Heart left ventricle (tissue), 16 donors: ENCODE data around the gene EDC4. TPM values are rescaled to one million over a fixed set of nuclear protein-coding genes. Genes with fewer than 3 reads are reported as not detected.
A peak's percentile ranks its signal among the peaks of the same experiment; 100 is the strongest.

ENCODE experiments used
- ATAC-seq, 4 donors: fragments of 200-7000 bp; cut with Tn5 transposase; one replicate each; pipeline ENCODE4 v1.9.1; 2020 to 2022; ENCODE audit warnings: moderate library complexity in 4 of 4, mild to moderate bottlenecking in 3 of 4, moderate number of reproducible peaks in 1 of 4
- DNase-seq, 5 donors: peaks; one replicate each; pipeline ENCODE4 v3.0.0-alpha.2; 2020
- H3K27ac ChIP-seq, 12 donors: fragments of 200-600 bp; sonication (generic) in 4 of 12; one replicate each; pipeline versions ENCODE4 v1.5.0 to v1.8.0; 2016 to 2022; ENCODE audit warnings: mild to moderate bottlenecking in 2 of 12
- H3K27me3 ChIP-seq, 9 donors: fragments of 200-600 bp; sonication (generic) in 2 of 9; one replicate each; pipeline versions ENCODE4 v1.5.1 to v1.8.0; 2016 to 2022; ENCODE audit warnings: mild to moderate bottlenecking in 3 of 9
- H3K36me3 ChIP-seq, 9 donors: fragments of 200-600 bp; sonication (generic) in 2 of 9; one replicate each; pipeline versions ENCODE4 v1.5.0 to v1.8.0; 2018 to 2022; ENCODE audit warnings: mild to moderate bottlenecking in 2 of 9
- H3K4me1 ChIP-seq, 12 donors: fragments of 200-600 bp; sonication (generic) in 4 of 12; one replicate each; pipeline versions ENCODE4 v1.5.0 to v1.8.0; 2016 to 2022; ENCODE audit warnings: mild to moderate bottlenecking in 3 of 12
- H3K4me3 ChIP-seq, 12 donors: fragments of 200-600 bp; sonication (generic) in 4 of 12; one replicate each; pipeline versions ENCODE4 v1.5.0 to v1.8.0; 2017 to 2022; ENCODE audit warnings: mild to moderate bottlenecking in 9 of 12, moderate library complexity in 4 of 12
- H3K9me3 ChIP-seq, 12 donors: fragments of 200-600 bp; sonication (generic) in 4 of 12; one replicate each; pipeline versions ENCODE4 v1.5.0 to v1.8.0; 2016 to 2022; ENCODE audit warnings: mild to moderate bottlenecking in 1 of 12
- CTCF ChIP-seq, 12 donors: fragments of 200-600 bp; sonication (generic) in 4 of 12; IDR thresholded peaks; one replicate each; pipeline versions ENCODE4 v1.5.0 to v1.8.0; 2018 to 2022; ENCODE audit warnings: antibody characterized with exemption in 12 of 12, mild to moderate bottlenecking in 5 of 12
- POLR2A ChIP-seq, 2 donors: fragments of 450-650 bp; IDR thresholded peaks; one replicate each; pipeline ENCODE4 v1.6.1; 2017; ENCODE audit warnings: antibody characterized with exemption in 2 of 2, mild to moderate bottlenecking in 2 of 2, moderate library complexity in 2 of 2
- WGBS, 4 donors: extraction: QIAGEN DNeasy Blood & Tissue Kit in 2 of 4; methylation state at CpG; one replicate each; pipeline versions ENCODE4 v1.1.5 to v1.1.7; 2013 to 2018; 5-methylcytosine and 5-hydroxymethylcytosine counted together
- intact Hi-C, 10 donors: fragments of 100-400 bp; cut with DNase I; formaldehyde crosslinking; loops; one replicate each; pipeline versions ENCODE4 v1.11.1 to v1.14.2; 2022
- polyA plus RNA-seq, 2 donors: library from polyadenylated mRNA; stranded (reverse); fragments of 200-250 nt; gene quantifications; one replicate each; pipeline ENCODE4 v1.2.3, GENCODE V29; 2013
- total RNA-seq, 9 donors: library from RNA; depleted of rRNA in 2 of 9; stranded (reverse); fragments of >200 nt in 2 of 9; fragmentation: NEBNext Ultra II Directional in 3 of 9; extraction: Animal tissue kit (Norgen Biotek cat#: 25700) in 3 of 9; gene quantifications; one replicate each; pipeline versions ENCODE4 v1.1.0 to v1.2.4, GENCODE V29; 2016 to 2023
- donor health status: ischemic (EF 13 %, LVEDD 7.1; RV severe dilation, severe dysfunction).
- donor health status: healthy with polysubstance abuse.
- donor health status: DM: no; HTN: yes; CAD: no.
- donor health status: DM: no; HTN: no; CAD: no.
- donor health status: ischemic (EF 25% LVEDD 6.9; RV normal size, moderate dysfunction).
- donor health status: ischemic (EF 25% LVEDD 5.7; RV mildly dilated, moderate dysfunction).
- donor health status: healthy.
- donor health status: DM: yes; HTN: yes; CAD: no.
- donor health status: ischemic (EF 35%, LVEDD 5.7; RV mildly dilated, moderate dysfunction).
- donor health status: nonischemic (EF 11% LVEDD 7.7; RV severe dilation, severe dysfunction).
- donor health status: DM: yes; HTN: yes; CAD: no.
- donor health status: PGD.
- donor health status: ischemic (EF 29% LVEDD 5.4; RV normal size, mild dysfunction).
- donor health status: nonischemic (EF 23%, LVEDD 6.1; RV moderate dilation, normal function).

Gene EDC4
- total and polyA plus RNA-seq, 11 donors, result 26.2 to 42.5 (median 32.0) TPM

GRCh38 chr16:67847064-67847861, 25.6 kb upstream of the EDC4 start, which contains the start of gene CENPT:
Gene CENPT, minus strand, starts transcription at chr16:67847693. Its CDS starts 13,834 bp downstream, at chr16:67833859.
- peak; percentile 8 to 77 (median 48) for ATAC-seq
- Histone ChIP-seq H3K4me3 (peak within 1 kb of the TSS; percentile 76 to 100 (median 94)), H3K36me3 (peaks cover 0 to 12% (median 0%) of the 10 kb centered on the region in 9 donors), H3K4me1 (peaks cover 24 to 63% (median 50%) of the 10 kb centered on the region in 12 donors), H3K27ac (peak within 1 kb of the TSS; percentile 88 to 100 (median 96)), H3K9me3 (no peaks in the 10 kb centered on the region), H3K27me3 (no peaks in the 10 kb centered on the region)
- peak in 2 of 5 donors; percentile 52 to 79 for DNase-seq
- TF ChIP-seq CTCF (IDR thresholded peaks at IDR 0.05), result no peak
- TF ChIP-seq POLR2A (IDR thresholded peaks at IDR 0.05), result no peak
- 0 to 1% (median 1%) methylated on average over 27 to 61 of the region's 62 CpGs for WGBS, 4 donors
- intact Hi-C loops, result loop anchor here in 1 of 10 donors (2.0 to 5.0 kb wide), 2 partner anchors 16 to 40 kb away; partner anchors contain the start of genes RANBP10 and TSNAXIP1

GRCh38 chr16:67848118-67848517, 24.7 kb upstream of the EDC4 start:
- TF ChIP-seq POLR2A (IDR thresholded peaks at IDR 0.05) (no peak), CTCF (IDR thresholded peaks at IDR 0.05) (no peak)
- Histone ChIP-seq H3K4me3 (peak overlapping the region in 10 of 12 donors; percentile 77 to 100 (median 99)), H3K27ac (peak overlapping the region in 10 of 12 donors; percentile 91 to 100 (median 96)), H3K27me3 (no peaks in the 10 kb centered on the region), H3K9me3 (no peaks in the 10 kb centered on the region), H3K36me3 (peaks cover 0 to 12% (median 0%) of the 10 kb centered on the region in 9 donors), H3K4me1 (peaks cover 24 to 57% (median 47%) of the 10 kb centered on the region in 12 donors)
- no peak for ATAC-seq
- no peak for DNase-seq
- WGBS, 4 donors, result 85 to 91% (median 89%) methylated on average over 11 of the region's 11 CpGs
- intact Hi-C loops, result loop anchor here in 1 of 10 donors (5.0 kb wide), 1 partner anchor 41 kb away; the partner anchor contains the start of genes RANBP10 and TSNAXIP1

- Histone ChIP-seq H3K4me3 (no peak overlapping the region), H3K27me3 (no peaks in the 10 kb centered on the region), H3K27ac (no peak overlapping the region), H3K4me1 (peaks cover 10 to 52% (median 41%) of the 10 kb centered on the region in 12 donors), H3K9me3 (no peaks in the 10 kb centered on the region), H3K36me3 (peaks cover 0 to 11% (median 0%) of the 10 kb centered on the region in 9 donors)
- 96 to 99% (median 98%) methylated on average over 3 of the region's 3 CpGs for WGBS, 4 donors
- no peak for ATAC-seq
- TF ChIP-seq CTCF (IDR thresholded peaks at IDR 0.05), result no peak
- no peak for TF ChIP-seq POLR2A (IDR thresholded peaks at IDR 0.05)
- intact Hi-C loops, result no loop called here
- no peak for DNase-seq
Observed at GRCh38 chr16:67853670-67854069, 19.2 kb upstream of the EDC4 start.

GRCh38 chr16:67855789-67856188, 17.1 kb upstream of the EDC4 start:
- H3K4me3 ChIP-seq, result no peak overlapping the region
- H3K36me3 ChIP-seq, result peaks cover 0 to 9% (median 0%) of the 10 kb centered on the region in 9 donors
- DNase-seq (peak in 2 of 5 donors; percentile 43 to 51), ATAC-seq (no peak)
- peaks cover 9 to 55% (median 42%) of the 10 kb centered on the region in 12 donors for H3K4me1 ChIP-seq
- intact Hi-C loops, result no loop called here
- H3K27ac ChIP-seq, result peak overlapping the region in 7 of 12 donors; percentile 15 to 87 (median 45)
- no peaks in the 10 kb centered on the region for H3K9me3 ChIP-seq
- WGBS, 4 donors, result 41 to 55% (median 51%) methylated on average over 10 of the region's 10 CpGs
- TF ChIP-seq POLR2A (IDR thresholded peaks at IDR 0.05) (no peak), CTCF (IDR thresholded peaks at IDR 0.05) (no peak)
- no peaks in the 10 kb centered on the region for H3K27me3 ChIP-seq
